H1 (cell line): ENCODE data around the gene MMP20.

Experiments used
- ASH2L ChIP-seq: fragments of 200-600, 300-600 bp; sonication (generic); IDR thresholded peaks from one replicate; pipeline ENCODE4 v1.7.1; 2017; ENCODE audit warnings: low read length
- CREB1 ChIP-seq: IDR thresholded peaks from 2 replicates; pipeline ENCODE4 v1.6.1; 2012; ENCODE audit warnings: inconsistent platforms
- CTCF ChIP-seq, 3 experiments: IDR thresholded peaks; 1 replicate in 2 of 3; 2 replicates in 1 of 3; pipeline versions ENCODE4 v1.5.1 to v1.6.1; 2011; ENCODE audit warnings: low read length in 3 of 3, mild to moderate bottlenecking in 3 of 3, inconsistent platforms in 2 of 3, low read depth in 1 of 3, moderate library complexity in 1 of 3; ENCODE audit not compliant: insufficient read depth in 1 of 3; ENCODE audit errors: control extremely low read depth in 1 of 3
- EP300 ChIP-seq, 2 experiments: IDR thresholded peaks; 1 replicate in 1 of 2; 2 replicates in 1 of 2; pipeline ENCODE4 v1.6.1; 2011 to 2012; ENCODE audit warnings: low read depth in 2 of 2, low read length in 2 of 2, mild to moderate bottlenecking in 2 of 2, borderline replicate concordance in 1 of 2, inconsistent platforms in 1 of 2, moderate library complexity in 1 of 2
- EZH2 ChIP-seq: fragments of 200-600 bp; sonication (generic); IDR thresholded peaks from 2 replicates; pipeline ENCODE4 v1.7.1; 2012; ENCODE audit warnings: low read depth, mild to moderate bottlenecking, moderate library complexity, low read length, inconsistent platforms; ENCODE audit not compliant: severe bottlenecking
- KDM1A ChIP-seq: fragments of 200-600, 300-600 bp; sonication (generic); IDR thresholded peaks from 2 replicates; pipeline ENCODE4 v1.7.1; 2016; ENCODE audit warnings: mild to moderate bottlenecking, low read length, borderline replicate concordance
- MAFK ChIP-seq: IDR thresholded peaks from 2 replicates; pipeline ENCODE4 v1.6.1; 2012; ENCODE audit warnings: low read depth, mild to moderate bottlenecking, improper control_type of control experiment, low read length
- MAX ChIP-seq: IDR thresholded peaks from 2 replicates; pipeline ENCODE4 v1.6.1; 2012; ENCODE audit warnings: inconsistent platforms
- POLR2A ChIP-seq, 2 experiments: IDR thresholded peaks; 1 replicate in 1 of 2; 2 replicates in 1 of 2; pipeline ENCODE4 v1.6.1; 2011; ENCODE audit warnings: low read depth in 2 of 2, low read length in 2 of 2, mild to moderate bottlenecking in 2 of 2; ENCODE audit errors: control extremely low read depth in 1 of 2
- POLR2AphosphoS5 ChIP-seq: IDR thresholded peaks from 2 replicates; pipeline ENCODE4 v1.6.1; 2011; ENCODE audit warnings: low read depth, low read length
- RAD21 ChIP-seq, 2 experiments: IDR thresholded peaks in 1 of 2; conservative IDR thresholded peaks in 1 of 2; 2 replicates each; pipeline ENCODE4 v1.6.1; 2011; ENCODE audit warnings: low read depth in 2 of 2, low read length in 2 of 2, improper control_type of control experiment in 1 of 2, inconsistent platforms in 1 of 2, mild to moderate bottlenecking in 1 of 2, moderate library complexity in 1 of 2
- SIN3A ChIP-seq, 2 experiments: IDR thresholded peaks in 1 of 2; conservative IDR thresholded peaks in 1 of 2; 2 replicates each; pipeline ENCODE4 v1.6.1; 2011 to 2012; ENCODE audit warnings: low read length in 2 of 2, improper control_type of control experiment in 1 of 2, low read depth in 1 of 2, mild to moderate bottlenecking in 1 of 2

- TF ChIP-seq MAFK = no peak
- no peak for TF ChIP-seq KDM1A
- no peak for TF ChIP-seq SIN3A (conservative IDR thresholded peaks at IDR 0.05 in 1 of 2, IDR thresholded peaks at IDR 0.05 in 1 of 2; ENCODE audit: low read depth in 1 of 2, low read length in 2 of 2)
- TF ChIP-seq CTCF (IDR thresholded peaks at IDR 0.05; ENCODE audit: control extremely low read depth in 1 of 3, insufficient read depth in 1 of 3, low read depth in 1 of 3, low read length in 3 of 3) = no peak
- no peak for TF ChIP-seq RAD21 (IDR thresholded peaks at IDR 0.05 in 1 of 2, conservative IDR thresholded peaks at IDR 0.05 in 1 of 2; ENCODE audit: low read depth in 2 of 2, low read length in 2 of 2)
- no peak for TF ChIP-seq ASH2L
- TF ChIP-seq POLR2AphosphoS5 = no peak
- no peak for TF ChIP-seq CREB1
- TF ChIP-seq EP300 (IDR thresholded peaks at IDR 0.05; ENCODE audit: borderline replicate concordance in 1 of 2, low read depth in 2 of 2, low read length in 2 of 2) = no peak
- TF ChIP-seq EZH2 = no peak
- TF ChIP-seq POLR2A (IDR thresholded peaks at IDR 0.05; ENCODE audit: control extremely low read depth in 1 of 2, low read depth in 2 of 2, low read length in 2 of 2) = no peak
- TF ChIP-seq MAX = no peak
These were observed 97.4 kb downstream of the MMP20 start for GRCh38 chr11:102527684-102528083.
